ENCODE measurements around the gene CDSN.
A peak's percentile ranks its signal among the peaks of the same experiment; 100 is the strongest.
"Not testable (repeated sequence)": the region's sequence is repeated elsewhere in the genome, so short reads cannot be mapped to it uniquely, and the experiment has no call there.

Gene CDSN

GRCh38 chr6:31120151-31120915 is at the start of gene CDSN:
Gene CDSN (minus strand): TSS chr6:31120446. CDS start chr6:31120419, 27 bp downstream.
- no peak for DNase-seq (ENCODE audit: low spot score)

- DNase-seq (ENCODE audit: low spot score), result no peak
These were observed 49.0 kb upstream of the CDSN start for GRCh38 chr6:31169123-31169857.

- no peak for DNase-seq (ENCODE audit: low spot score)
These were observed 48.4 kb upstream of the CDSN start for GRCh38 chr6:31168606-31169005.

GRCh38 chr6:31165986-31166385 is 45.7 kb upstream of the CDSN start:
- DNase-seq (ENCODE audit: low spot score), result no peak

- not testable (repeated sequence) for DNase-seq (ENCODE audit: low spot score)
These were observed 45.0 kb upstream of the CDSN start for GRCh38 chr6:31165064-31165832.

GRCh38 chr6:31164475-31165063 is 44.3 kb upstream of the CDSN start:
- not testable (repeated sequence) for DNase-seq (ENCODE audit: low spot score)

GRCh38 chr6:31163922-31164321 is 43.7 kb upstream of the CDSN start:
- DNase-seq (ENCODE audit: low spot score), result no peak

GRCh38 chr6:31162463-31163165 is 42.4 kb upstream of the CDSN start:
- no peak for DNase-seq (ENCODE audit: low spot score)

- DNase-seq (ENCODE audit: low spot score), result no peak
These were observed 41.2 kb upstream of the CDSN start for GRCh38 chr6:31161216-31162126.

GRCh38 chr6:31158863-31159855 is 38.9 kb upstream of the CDSN start:
- DNase-seq (ENCODE audit: low spot score), result no peak

GRCh38 chr6:31158140-31158862 is 38.1 kb upstream of the CDSN start, which contains the start of gene TCF19:
Gene TCF19 (plus strand): TSS chr6:31158589. CDS start chr6:31159470, 881 bp downstream.
- DNase-seq (ENCODE audit: low spot score), result peak; percentile 100

- DNase-seq (ENCODE audit: low spot score), result no peak
These were observed 37.4 kb upstream of the CDSN start, which contains the start of gene CCHCR1 for GRCh38 chr6:31157513-31158139. Gene CCHCR1 (minus strand): TSS chr6:31157802. CDS start chr6:31157600, 202 bp downstream.

GRCh38 chr6:31156641-31157040 is 36.4 kb upstream of the CDSN start:
- no peak for DNase-seq (ENCODE audit: low spot score)

GRCh38 chr6:31154436-31154835 is 34.2 kb upstream of the CDSN start:
- DNase-seq (ENCODE audit: low spot score), result no peak

- no peak for DNase-seq (ENCODE audit: low spot score)
These were observed 32.5 kb upstream of the CDSN start for GRCh38 chr6:31152781-31153180.

- no peak for DNase-seq (ENCODE audit: low spot score)
These were observed 29.7 kb upstream of the CDSN start for GRCh38 chr6:31149827-31150447.

- DNase-seq (ENCODE audit: low spot score), result no peak
These were observed 25.1 kb upstream of the CDSN start for GRCh38 chr6:31145386-31145785.
